Duodenal mucosa (tissue), 2 donors: ENCODE results near the gene AHI1.

ENCODE experiments used
- H3K27ac ChIP-seq: one replicate; pipeline ENCODE4 v1.7.0; 2013; ENCODE audit warnings: low read depth, low read length
- H3K27me3 ChIP-seq, 2 donors: one replicate each; pipeline ENCODE4 v1.7.0; 2013; ENCODE audit warnings: low read length in 2 of 2, control low read depth in 1 of 2; ENCODE audit not compliant: insufficient read depth in 2 of 2, control insufficient read depth in 1 of 2
- H3K36me3 ChIP-seq, 2 donors: one replicate each; pipeline ENCODE4 v1.7.0; 2013; ENCODE audit warnings: low read length in 2 of 2, control low read depth in 1 of 2; ENCODE audit not compliant: insufficient read depth in 2 of 2, control insufficient read depth in 1 of 2
- H3K4me1 ChIP-seq, 2 donors: one replicate each; pipeline ENCODE4 v1.7.0; 2013; ENCODE audit warnings: low read length in 2 of 2, control low read depth in 1 of 2; ENCODE audit not compliant: insufficient read depth in 2 of 2, control insufficient read depth in 1 of 2
- H3K4me3 ChIP-seq, 2 donors: one replicate each; pipeline ENCODE4 v1.7.0; 2013; ENCODE audit warnings: low read length in 2 of 2, low read depth in 1 of 2
- H3K9ac ChIP-seq, 2 donors: one replicate each; pipeline ENCODE4 v1.7.0; 2013; ENCODE audit warnings: low read length in 2 of 2, low read depth in 1 of 2
- H3K9me3 ChIP-seq, 2 donors: one replicate each; pipeline ENCODE4 v1.7.0; 2013; ENCODE audit warnings: low read length in 2 of 2, control low read depth in 1 of 2; ENCODE audit not compliant: control insufficient read depth in 1 of 2

Gene AHI1

GRCh38 chr6:135306740-135307420 is 190.7 kb downstream of the AHI1 start:
- Histone ChIP-seq H3K9ac (no peak overlapping the region), H3K27ac (no peak overlapping the region), H3K4me3 (no peak overlapping the region), H3K9me3 (no peaks in the 10 kb centered on the region), H3K36me3 (peaks cover 0 to 4% of the 10 kb centered on the region in 2 donors), H3K4me1 (peaks cover 0 to 4% of the 10 kb centered on the region in 2 donors), H3K27me3 (no peaks in the 10 kb centered on the region)

GRCh38 chr6:135306166-135306565 is 191.4 kb downstream of the AHI1 start:
- Histone ChIP-seq H3K36me3 (peaks cover 0 to 4% of the 10 kb centered on the region in 2 donors), H3K9me3 (no peaks in the 10 kb centered on the region), H3K4me3 (no peak overlapping the region), H3K4me1 (peaks cover 0 to 4% of the 10 kb centered on the region in 2 donors), H3K27me3 (no peaks in the 10 kb centered on the region), H3K27ac (no peak overlapping the region), H3K9ac (no peak overlapping the region)

GRCh38 chr6:135305684-135306083 is 191.9 kb downstream of the AHI1 start:
- no peak overlapping the region for H3K27ac ChIP-seq
- no peak overlapping the region for H3K4me3 ChIP-seq
- no peak overlapping the region for H3K9ac ChIP-seq
- H3K9me3 ChIP-seq, result no peaks in the 10 kb centered on the region
- H3K36me3 ChIP-seq, result peaks cover 0 to 4% of the 10 kb centered on the region in 2 donors
- H3K4me1 ChIP-seq, result peaks cover 0 to 4% of the 10 kb centered on the region in 2 donors
- H3K27me3 ChIP-seq, result no peaks in the 10 kb centered on the region

- H3K27ac ChIP-seq, result no peak overlapping the region
- no peaks in the 10 kb centered on the region for H3K4me1 ChIP-seq
- H3K9ac ChIP-seq, result no peak overlapping the region
- H3K4me3 ChIP-seq, result no peak overlapping the region
- H3K9me3 ChIP-seq, result no peaks in the 10 kb centered on the region
- peaks cover 0 to 4% of the 10 kb centered on the region in 2 donors for H3K36me3 ChIP-seq
- H3K27me3 ChIP-seq, result no peaks in the 10 kb centered on the region
Observed at GRCh38 chr6:135304883-135305282, 192.7 kb downstream of the AHI1 start.

GRCh38 chr6:135301304-135301703 is 196.2 kb downstream of the AHI1 start:
- Histone ChIP-seq H3K36me3 (no peaks in the 10 kb centered on the region), H3K4me1 (no peaks in the 10 kb centered on the region), H3K9ac (no peak overlapping the region), H3K27ac (no peak overlapping the region), H3K4me3 (no peak overlapping the region), H3K27me3 (no peaks in the 10 kb centered on the region), H3K9me3 (no peaks in the 10 kb centered on the region)

- no peaks in the 10 kb centered on the region for H3K4me1 ChIP-seq
- H3K27me3 ChIP-seq, result no peaks in the 10 kb centered on the region
- H3K36me3 ChIP-seq, result no peaks in the 10 kb centered on the region
- no peaks in the 10 kb centered on the region for H3K9me3 ChIP-seq
- H3K27ac ChIP-seq, result no peak overlapping the region
- no peak overlapping the region for H3K4me3 ChIP-seq
- H3K9ac ChIP-seq, result no peak overlapping the region
Observed at GRCh38 chr6:135300576-135300975, 197.0 kb downstream of the AHI1 start.

GRCh38 chr6:135299256-135299655 is 198.3 kb downstream of the AHI1 start:
- no peaks in the 10 kb centered on the region for H3K36me3 ChIP-seq
- no peak overlapping the region for H3K4me3 ChIP-seq
- H3K27me3 ChIP-seq, result no peaks in the 10 kb centered on the region
- no peak overlapping the region for H3K27ac ChIP-seq
- H3K9ac ChIP-seq, result no peak overlapping the region
- H3K4me1 ChIP-seq, result no peaks in the 10 kb centered on the region
- no peaks in the 10 kb centered on the region for H3K9me3 ChIP-seq

GRCh38 chr6:135298455-135298854 is 199.1 kb downstream of the AHI1 start:
- Histone ChIP-seq H3K36me3 (no peaks in the 10 kb centered on the region), H3K9me3 (no peaks in the 10 kb centered on the region), H3K4me1 (no peaks in the 10 kb centered on the region), H3K27ac (no peak overlapping the region), H3K9ac (no peak overlapping the region), H3K27me3 (no peaks in the 10 kb centered on the region), H3K4me3 (no peak overlapping the region)

- no peak overlapping the region for H3K4me3 ChIP-seq
Observed at GRCh38 chr6:135296715-135297114, 200.8 kb downstream of the AHI1 start.

GRCh38 chr6:135295085-135295484 is 202.5 kb downstream of the AHI1 start:
- Histone ChIP-seq H3K9me3 (no peaks in the 10 kb centered on the region), H3K27ac (no peak overlapping the region), H3K9ac (no peak overlapping the region), H3K27me3 (no peaks in the 10 kb centered on the region), H3K36me3 (no peaks in the 10 kb centered on the region), H3K4me1 (no peaks in the 10 kb centered on the region), H3K4me3 (no peak overlapping the region)

More at GRCh38 chr6:135296715-135297114, 200.8 kb downstream of the AHI1 start:
- H3K27me3 ChIP-seq, result no peaks in the 10 kb centered on the region
- H3K4me1 ChIP-seq, result no peaks in the 10 kb centered on the region
- no peak overlapping the region for H3K27ac ChIP-seq
- H3K9me3 ChIP-seq, result no peaks in the 10 kb centered on the region
- H3K36me3 ChIP-seq, result no peaks in the 10 kb centered on the region
- no peak overlapping the region for H3K9ac ChIP-seq
